Suppressor macrophage (primary cell): ENCODE data around the gene FXYD3.

ENCODE experiments used
- DNase-seq, 4 experiments: peaks; one replicate each; pipeline ENCODE4 v3.0.0-alpha.2; 2020 to 2022

Gene FXYD3

GRCh38 chr19:35106898-35107541 lies 8.6 kb upstream of the FXYD3 start:
- DNase-seq = no peak

DNA sequence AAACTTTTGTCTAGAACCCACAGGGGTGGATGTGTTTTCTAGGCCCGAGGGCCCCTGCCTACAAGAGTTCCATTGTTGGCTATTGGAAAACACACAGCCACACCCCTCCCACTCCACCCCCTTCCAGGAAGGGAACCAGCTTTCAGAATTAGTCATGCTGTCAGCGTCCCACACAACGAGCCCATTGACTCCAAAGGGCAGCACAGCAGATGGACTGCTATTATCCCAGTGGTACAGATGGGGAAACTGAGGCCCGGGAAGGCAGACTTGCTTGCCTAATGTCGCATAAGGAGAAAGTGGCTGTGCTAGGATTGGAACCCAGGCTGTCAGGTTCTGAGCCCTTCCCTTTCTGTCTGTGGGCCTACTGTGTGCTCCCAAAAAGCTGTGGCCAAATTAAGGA lies 8.1 kb upstream of the FXYD3 start:
- DNase-seq = peak; percentile 50 to 75 (median 68)

DNA sequence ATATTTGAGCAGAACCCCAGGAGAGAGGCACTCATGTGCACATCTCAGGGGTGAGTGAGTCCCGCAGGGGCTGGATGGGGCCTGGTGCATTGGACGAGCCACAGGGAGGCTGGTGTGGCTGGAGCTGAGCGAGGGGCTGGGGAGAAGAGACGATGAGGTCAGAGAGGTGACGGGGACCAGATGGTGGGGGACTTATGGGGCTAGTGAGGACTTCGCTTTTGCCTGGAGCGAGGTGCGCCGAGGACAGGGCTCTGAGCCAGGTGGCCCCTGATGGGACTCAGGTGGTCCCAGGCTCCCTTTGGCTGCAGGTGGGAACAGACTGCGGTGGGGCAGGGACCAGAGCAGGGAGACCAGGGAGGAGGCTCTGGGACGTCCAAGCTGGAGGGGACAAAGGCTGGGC lies 6.9 kb upstream of the FXYD3 start:
- DNase-seq = no peak

DNA sequence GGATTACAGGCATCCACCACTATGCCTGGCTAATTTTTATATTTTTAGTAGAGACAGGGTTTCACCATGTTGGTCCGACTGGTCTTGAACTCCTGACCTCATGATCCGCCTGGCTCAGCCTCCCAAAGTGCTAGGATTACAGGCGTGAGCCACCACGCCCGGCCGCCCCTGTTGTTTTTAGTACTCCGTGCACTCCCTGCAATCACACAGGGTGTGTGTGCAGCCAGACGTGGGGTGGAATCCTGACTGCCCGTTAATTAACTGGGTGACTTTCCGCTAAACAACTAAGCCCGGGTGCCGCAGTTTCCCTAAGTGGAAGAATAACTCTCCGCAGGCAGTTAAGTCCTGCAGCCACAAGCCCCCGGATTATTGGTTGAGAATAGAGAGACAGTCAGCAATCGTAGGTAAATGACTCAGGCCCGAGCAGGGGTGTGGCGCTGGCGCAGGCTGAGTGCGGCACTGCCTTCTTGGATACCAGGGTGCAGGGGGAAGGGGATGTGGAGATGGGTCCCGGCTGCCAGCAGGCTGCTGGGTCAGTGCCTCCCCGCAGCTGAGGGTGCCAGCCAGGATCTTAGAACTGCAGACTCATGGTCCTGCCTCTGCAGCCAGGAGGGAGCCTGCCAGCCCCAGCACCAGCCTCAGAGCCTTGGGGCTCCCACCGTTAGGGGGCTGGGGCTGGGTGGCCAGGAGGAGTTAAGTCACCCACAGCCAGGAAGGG lies 6.1 kb upstream of the FXYD3 start:
- DNase-seq = no peak

GRCh38 chr19:35110974-35111373 lies 4.6 kb upstream of the FXYD3 start:
- no peak for DNase-seq

- DNase-seq = no peak
These were observed 2.5 kb upstream of the FXYD3 start for GRCh38 chr19:35112995-35113688.

DNA sequence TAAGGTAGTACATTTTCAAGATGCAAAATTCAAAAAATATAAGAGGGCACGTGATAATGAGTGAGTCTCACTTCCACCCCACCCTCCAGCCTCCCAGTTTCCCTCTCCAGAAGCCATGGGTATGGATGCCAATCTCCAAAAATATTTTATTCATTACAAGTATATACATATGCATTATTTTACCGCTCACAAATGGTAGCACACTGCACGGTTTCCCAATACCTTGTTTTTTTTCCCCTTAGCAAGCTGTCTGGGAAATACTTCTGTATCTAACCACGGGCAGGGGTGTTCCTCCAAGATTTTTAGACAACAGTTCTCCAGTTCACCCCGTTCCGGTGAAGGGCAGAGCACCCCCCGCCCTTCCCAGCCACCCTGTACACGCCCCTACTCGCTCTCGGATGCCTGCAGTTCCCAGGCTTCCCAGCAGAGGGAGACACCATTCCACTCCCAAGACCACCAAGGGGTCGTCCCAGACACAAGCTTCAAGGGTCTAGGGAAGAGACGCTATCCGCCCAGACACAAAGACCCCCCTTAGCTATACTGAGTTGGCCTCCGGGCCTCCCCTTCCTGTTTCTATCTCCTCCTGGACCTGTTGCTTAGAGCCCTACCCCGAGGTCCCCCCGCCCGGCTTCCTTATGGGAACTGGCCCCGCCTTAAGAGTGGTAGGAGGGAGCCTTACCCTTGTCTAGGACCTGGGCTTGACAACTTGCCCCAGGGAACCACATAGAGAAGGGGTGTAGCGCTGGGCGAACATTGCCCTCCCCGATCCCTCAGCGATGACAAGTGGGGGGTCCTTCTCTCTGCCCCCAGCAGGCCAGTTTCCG lies 1.1 kb upstream of the FXYD3 start:
- DNase-seq = peak; percentile 54 to 76 (median 65)

DNA sequence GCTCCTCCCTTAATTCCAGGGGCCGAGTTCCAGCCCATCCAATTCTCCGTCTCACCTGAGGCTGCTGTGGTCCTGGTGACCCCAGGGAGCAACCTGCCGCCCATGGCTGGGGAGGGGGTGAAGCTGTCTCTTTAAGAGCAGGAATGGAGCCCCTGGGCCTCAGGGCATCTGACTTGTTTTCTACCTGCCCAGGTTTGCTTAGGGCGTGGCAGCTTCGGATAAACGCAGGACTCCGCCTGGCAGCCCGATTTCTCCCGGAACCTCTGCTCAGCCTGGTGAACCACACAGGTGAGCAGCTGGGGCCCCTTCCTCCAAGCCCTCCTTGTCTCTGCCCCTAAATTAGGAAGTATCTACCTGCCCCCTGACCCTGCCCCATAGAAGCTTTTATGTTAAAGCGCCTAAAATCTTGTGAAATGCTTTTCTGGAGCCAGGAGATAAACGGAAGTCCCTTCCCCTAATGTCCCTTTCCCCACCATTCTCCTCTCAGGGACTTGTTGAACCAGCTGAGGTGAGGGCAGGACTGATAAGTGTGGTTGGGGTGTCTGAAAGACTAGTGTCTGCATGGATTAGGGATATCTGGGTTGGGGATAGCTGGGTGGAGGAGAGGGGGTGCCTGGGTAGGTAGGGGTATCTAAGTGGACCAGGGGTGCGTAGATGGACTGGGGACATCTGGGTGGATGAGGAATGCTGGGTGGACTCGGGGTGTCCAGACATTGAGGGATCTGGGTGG lies 614 bp downstream of the FXYD3 start:
- DNase-seq = no peak

DNA sequence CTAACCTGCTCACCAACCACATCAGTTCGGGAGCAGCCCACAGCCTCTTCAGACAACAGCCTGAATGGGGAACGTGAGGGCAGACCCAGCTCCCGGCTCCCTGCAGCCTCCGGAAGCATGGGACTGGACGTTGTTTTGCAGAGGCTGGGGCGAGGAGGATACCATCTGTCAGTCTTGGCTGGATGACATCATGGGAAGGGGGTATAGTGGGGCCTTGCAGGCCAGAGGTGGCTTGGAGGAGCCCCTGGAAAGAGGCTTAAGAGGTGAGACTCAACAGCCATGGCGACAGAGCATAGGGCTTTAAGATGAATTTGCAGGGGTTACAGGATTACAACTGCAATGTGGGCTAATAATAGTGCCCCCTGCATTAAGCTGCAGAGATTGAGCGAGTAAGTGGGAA lies 1.5 kb downstream of the FXYD3 start:
- DNase-seq = no peak

GRCh38 chr19:35117799-35118198 lies 2.2 kb downstream of the FXYD3 start:
- no peak for DNase-seq

DNA sequence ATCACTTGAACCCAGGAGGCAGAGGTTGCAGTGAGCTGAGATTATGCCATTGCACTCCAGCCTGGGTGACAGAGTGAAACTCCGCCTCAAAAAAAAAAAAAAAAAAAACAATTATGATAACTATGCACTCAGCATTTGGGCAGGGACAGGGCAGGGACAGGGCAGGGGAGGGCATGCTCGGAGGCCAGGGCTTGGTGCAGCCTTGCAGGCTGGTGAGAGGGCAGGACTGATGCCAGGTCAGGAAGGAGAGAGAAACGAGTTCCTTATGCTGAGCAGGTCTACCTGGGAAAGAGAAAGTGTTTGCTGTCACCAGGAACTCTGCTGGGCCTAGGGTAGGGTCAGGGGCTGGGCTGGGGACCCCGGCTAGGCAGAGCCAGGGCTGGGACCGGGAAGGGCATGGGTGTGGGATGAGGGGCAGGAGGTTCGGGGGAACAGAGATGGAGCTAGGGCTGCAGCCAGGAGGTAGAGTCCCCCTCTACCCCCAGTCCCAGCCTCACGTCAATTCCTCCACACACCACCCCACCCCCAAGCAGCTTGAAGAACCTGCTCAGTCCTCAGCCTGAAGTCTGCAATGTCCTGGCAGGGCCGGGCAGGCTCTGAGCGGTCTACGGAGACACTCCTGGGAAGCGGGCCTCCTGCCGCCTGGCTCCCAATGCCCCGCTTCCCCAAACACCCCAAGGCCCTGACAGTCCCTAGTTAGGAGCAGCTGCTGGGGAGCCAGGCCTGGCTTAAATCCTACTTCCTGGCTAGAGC lies 2.8 kb downstream of the FXYD3 start:
- DNase-seq = peak in 1 of 4 experiments; percentile 38

DNA sequence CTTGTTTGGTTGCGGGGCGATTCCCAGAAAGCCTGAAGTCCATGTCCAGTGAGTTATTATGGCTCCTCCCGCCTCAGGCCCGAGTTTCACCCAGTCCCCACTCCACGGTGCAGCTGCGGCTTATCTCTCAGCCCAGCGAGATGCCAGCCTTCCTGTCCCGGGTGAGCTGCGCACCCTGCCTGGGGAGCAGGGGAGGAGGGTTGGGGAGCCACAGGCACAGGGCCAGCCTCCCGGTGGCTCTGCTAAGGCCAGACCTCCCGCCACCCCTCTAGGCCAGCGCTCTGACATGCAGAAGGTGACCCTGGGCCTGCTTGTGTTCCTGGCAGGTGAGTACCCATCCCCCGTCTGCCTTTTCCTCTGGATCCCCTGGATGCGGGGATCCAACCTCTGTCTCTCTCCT lies 3.5 kb downstream of the FXYD3 start:
- DNase-seq = no peak

DNA sequence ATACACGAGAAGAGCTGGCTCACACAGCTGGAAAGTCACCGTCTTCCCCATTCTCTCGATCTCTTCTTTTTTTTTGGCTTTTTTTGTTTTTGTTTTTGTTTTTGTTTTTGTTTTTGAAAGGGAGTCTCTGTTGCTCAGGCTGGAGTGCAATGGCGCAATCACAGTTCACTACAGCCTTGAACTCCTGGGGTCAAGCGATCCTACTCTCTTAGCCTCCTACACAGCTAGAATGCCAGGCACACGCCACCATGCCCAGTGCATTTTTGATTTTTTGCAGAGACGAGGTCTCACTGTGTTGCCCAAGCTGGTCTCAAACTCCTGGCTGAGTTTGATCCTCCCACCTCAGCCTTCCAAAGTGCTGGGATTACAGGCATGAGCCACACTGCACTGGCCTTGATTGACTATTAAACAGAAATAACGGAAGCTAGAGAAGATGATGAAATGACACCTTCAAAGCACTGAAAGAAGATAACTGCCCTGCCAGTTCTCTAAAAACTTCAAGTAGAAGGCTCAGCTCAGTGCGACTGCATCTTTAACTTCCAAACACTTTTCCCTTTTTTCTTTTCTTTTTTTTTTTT lies 4.0 kb downstream of the FXYD3 start:
- peak; percentile 35 to 65 (median 60) for DNase-seq

DNA sequence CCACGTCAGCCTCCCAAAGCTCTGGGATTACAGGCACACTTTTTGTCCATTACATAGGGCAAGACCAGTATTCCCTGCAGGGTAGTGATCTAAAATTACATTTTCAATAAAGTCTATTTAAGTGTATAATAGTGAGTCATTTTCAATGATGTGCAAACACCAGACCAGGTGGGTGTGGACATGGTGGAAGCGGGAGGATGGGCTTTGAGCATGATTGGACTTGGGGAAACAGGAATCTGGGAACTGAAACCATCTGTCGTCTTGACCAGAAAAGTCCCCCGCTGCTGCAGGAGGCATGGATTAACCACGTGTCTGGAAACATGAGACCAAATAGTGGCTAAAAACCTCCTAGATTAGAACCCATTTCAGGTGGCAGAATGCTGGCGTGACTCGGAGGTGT lies 4.9 kb downstream of the FXYD3 start:
- peak; percentile 86 to 94 (median 92) for DNase-seq

DNA sequence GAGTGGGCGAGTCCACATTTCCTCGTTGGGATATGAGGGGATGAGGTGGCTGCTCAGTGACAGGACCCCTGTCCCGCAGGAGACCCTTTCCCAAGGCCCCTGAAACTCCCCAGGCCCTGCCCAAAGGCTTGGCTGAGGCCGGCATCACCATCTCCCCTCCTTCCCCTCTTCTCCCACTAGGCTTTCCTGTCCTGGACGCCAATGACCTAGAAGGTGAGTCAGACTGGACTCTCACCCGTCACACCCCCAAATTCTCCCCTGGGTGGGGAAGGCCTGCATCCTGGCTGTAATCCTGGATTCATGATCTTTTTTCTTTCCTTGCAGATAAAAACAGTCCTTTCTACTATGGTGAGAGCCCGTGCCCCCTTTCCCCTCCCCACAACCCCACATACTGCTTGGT lies 5.3 kb downstream of the FXYD3 start:
- peak in 2 of 4 experiments; percentile 38 to 46 for DNase-seq

- DNase-seq = no peak
These were observed 7.3 kb downstream of the FXYD3 start for GRCh38 chr19:35122687-35123551.

GRCh38 chr19:35123573-35123972 lies 8.0 kb downstream of the FXYD3 start:
- DNase-seq = peak in 2 of 4 experiments; percentile 44 to 51

DNA sequence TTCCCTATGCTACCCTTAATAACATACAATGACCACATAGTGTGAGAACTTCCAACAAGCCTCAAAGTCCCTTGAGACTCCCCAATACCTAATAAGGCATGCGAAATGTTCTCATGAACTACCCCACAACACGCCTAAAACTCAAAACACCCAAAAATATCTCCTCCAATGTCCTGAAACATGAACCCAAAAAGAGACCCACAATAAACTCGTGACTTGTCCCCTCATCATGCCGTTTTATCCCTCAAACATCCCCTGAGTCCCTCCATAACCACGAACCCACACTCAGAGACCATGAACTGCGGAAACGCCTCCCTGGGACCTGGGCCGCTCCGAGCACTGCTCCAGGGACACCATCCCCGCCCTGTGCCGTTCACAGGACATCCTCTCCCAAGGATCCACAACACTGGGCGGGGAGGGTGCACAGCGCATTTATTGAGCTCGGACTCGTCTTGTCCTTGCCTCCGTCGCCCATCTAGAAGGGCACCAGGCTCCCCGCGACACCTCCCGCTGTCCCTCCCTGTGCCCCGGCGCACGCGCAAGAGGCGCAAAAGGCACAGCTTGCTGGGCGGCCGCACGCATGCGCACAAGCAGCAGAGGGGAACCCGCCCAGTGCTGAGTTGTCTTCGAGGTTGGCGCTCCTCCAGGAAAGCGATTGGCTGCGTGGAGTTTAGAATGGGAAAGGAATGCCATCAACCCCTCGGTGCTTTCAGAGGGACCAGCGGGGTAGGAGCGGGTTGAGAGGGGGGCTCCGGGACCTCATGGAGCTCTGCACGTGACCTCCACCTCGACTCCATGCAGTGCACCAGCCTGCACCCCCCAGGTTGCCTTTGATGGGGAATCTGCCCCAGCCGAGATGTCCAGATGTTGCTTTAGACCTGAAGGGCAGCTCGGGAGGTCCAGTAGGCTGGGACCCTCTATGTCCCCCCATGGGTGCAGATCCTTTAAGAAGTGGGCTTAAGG lies 8.8 kb downstream of the FXYD3 start:
- DNase-seq = peak; percentile 92 to 97 (median 94)

GRCh38 chr19:35125270-35125717 lies 9.7 kb downstream of the FXYD3 start:
- DNase-seq = no peak
